Activated naive CD8-positive, alpha-beta T cell treated with anti-CD3 and anti-CD28 coated beads, Interleukin-2, amount 50 U/mL, for 16 hours (primary cell): ENCODE measurements around the gene DIDO1.
"Not testable (repeated sequence)": the region's sequence is repeated elsewhere in the genome, so short reads cannot be mapped to it uniquely, and the experiment has no call there.

Experiments
- DNase-seq: peaks from one replicate; pipeline ENCODE4 v3.0.0-alpha.2; 2020; ENCODE audit warnings: low read depth, low spot score

DIDO1 gene

GRCh38 chr20:62962891-62963613, 36.7 kb upstream of the DIDO1 start:
- DNase-seq, result no peak

GRCh38 chr20:62962221-62962879, 36.0 kb upstream of the DIDO1 start:
- no peak for DNase-seq

- no peak for DNase-seq
Measured at GRCh38 chr20:62961799-62962198, 35.5 kb upstream of the DIDO1 start.

- no peak for DNase-seq
Measured at GRCh38 chr20:62961310-62961783, 35.0 kb upstream of the DIDO1 start.

- DNase-seq, result not testable (repeated sequence)
Measured at GRCh38 chr20:62960446-62961309, 34.4 kb upstream of the DIDO1 start.

GRCh38 chr20:62959998-62960436, 33.7 kb upstream of the DIDO1 start:
- no peak for DNase-seq

- DNase-seq, result no peak
Measured at GRCh38 chr20:62959101-62959971, 33.0 kb upstream of the DIDO1 start.

GRCh38 chr20:62958388-62959100, 32.2 kb upstream of the DIDO1 start:
- DNase-seq, result no peak

- DNase-seq, result no peak
Measured at GRCh38 chr20:62957136-62958117, 31.1 kb upstream of the DIDO1 start.

GRCh38 chr20:62956387-62957135, 30.3 kb upstream of the DIDO1 start:
- no peak for DNase-seq

- DNase-seq, result no peak
Measured at GRCh38 chr20:62955519-62956386, 29.4 kb upstream of the DIDO1 start.

GRCh38 chr20:62953839-62954703, 27.8 kb upstream of the DIDO1 start:
- DNase-seq, result no peak

- no peak for DNase-seq
Measured at GRCh38 chr20:62952968-62953838, 26.9 kb upstream of the DIDO1 start.

GRCh38 chr20:62952373-62952967, 26.2 kb upstream of the DIDO1 start, which contains the start of gene SLC17A9:
SLC17A9 (plus strand) TSS chr20:62952709; CDS start chr20:62952831, 122 bp downstream.
- DNase-seq, result peak; percentile 14

- DNase-seq, result no peak
Measured at GRCh38 chr20:62951896-62952372, 25.6 kb upstream of the DIDO1 start.
